ENCODE measurements around the gene AQR. TPM values are rescaled to one million over a fixed set of nuclear protein-coding genes. Genes with fewer than 3 reads are reported as not detected.
A peak's percentile ranks its signal among the peaks of the same experiment; 100 is the strongest.

Gene AQR
- total and polyA plus RNA-seq, 2 of the 4 experiments (the other 2 are of a cell fraction): 17.9 to 29.6 TPM

DNA sequence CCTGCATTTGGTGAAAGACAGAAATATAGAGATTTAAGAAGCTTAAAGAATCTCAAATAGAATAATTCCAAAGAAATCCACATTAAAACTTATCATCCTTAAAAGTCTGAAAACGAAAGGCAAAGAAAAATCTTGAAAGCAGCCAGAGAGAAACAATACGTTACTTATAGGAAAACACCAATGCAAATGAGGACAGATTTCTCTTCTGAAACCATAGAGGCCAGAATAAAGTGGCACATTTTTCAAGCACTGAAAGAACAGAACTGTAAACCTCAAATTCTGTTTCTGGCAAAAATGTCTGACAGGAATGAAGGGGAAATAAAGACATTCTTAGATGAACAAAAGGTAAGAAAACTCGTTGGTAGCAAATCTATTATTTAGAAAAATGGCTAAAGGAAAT is 160.4 kb downstream of the AQR start:
- DNase-seq (no peak), ATAC-seq (ENCODE audit: low read depth) (no peak)
- Histone ChIP-seq H3K23ac (ENCODE audit: low read depth, low read length) (no peak overlapping the region), H3K27me3 (ENCODE audit: control insufficient read depth, insufficient read depth, low read length) (no peaks in the 10 kb centered on the region), H3K4me2 (ENCODE audit: low read depth, low read length) (no peak overlapping the region), H4K5ac (ENCODE audit: low read depth, low read length) (no peak overlapping the region), H2AK5ac (ENCODE audit: low read depth, low read length) (no peak overlapping the region), H2AK9ac (replicated peaks; ENCODE audit: low read depth, low read length, poor library complexity) (no peak overlapping the region), H2AFZ (replicated peaks; ENCODE audit: low read length, poor library complexity) (no peak overlapping the region), H3K18ac (ENCODE audit: low read depth, low read length) (peak overlapping the region; percentile 6; the same call in 1 of the 2 replicates), H3K4ac (ENCODE audit: low read depth, low read length) (peak overlapping the region; percentile 52; the same call in 1 of the 2 replicates), H3K9me1 (ENCODE audit: insufficient read depth, low read length) (peaks cover 13% of the 10 kb centered on the region), H4K91ac (ENCODE audit: insufficient read depth, low read depth, low read length) (no peak overlapping the region), H3K27ac (ENCODE audit: insufficient read depth, low read length) (no peak overlapping the region), H4K20me1 (ENCODE audit: insufficient read depth, low read length) (no peaks in the 10 kb centered on the region), H3K4me1 (ENCODE audit: control insufficient read depth, insufficient read depth, low read length) (peaks cover 23% of the 10 kb centered on the region), H3K56ac (ENCODE audit: extremely low read depth, insufficient read depth, low read length) (no peak overlapping the region; the same call in 1 of the 2 replicates), H3K14ac (replicated peaks; ENCODE audit: low read depth, low read length) (0 out of 2 replicates have a peak overlapping the region, but pooled peaks have one; percentile 54), H2BK120ac (ENCODE audit: low read depth, low read length) (peak overlapping the region; percentile 52; the same call in 1 of the 2 replicates), H2BK20ac (ENCODE audit: low read depth, low read length) (0 out of 2 replicates have a peak overlapping the region, but pooled peaks have one; percentile 25), H3K36me3 (ENCODE audit: control insufficient read depth, insufficient read depth, low read length) (no peaks in the 10 kb centered on the region), H3K9me3 (ENCODE audit: control insufficient read depth, insufficient read depth, low read length) (no peaks in the 10 kb centered on the region), H3K4me3 (ENCODE audit: insufficient read depth, low read depth, low read length) (no peak overlapping the region), H2BK15ac (ENCODE audit: low read depth, low read length) (peak overlapping the region; percentile 90; the same call in 1 of the 3 replicates), H3K79me1 (ENCODE audit: low read depth in 1 of 2, low read length in 2 of 2) (peaks cover 0 to 3% of the 10 kb centered on the region in 2 experiments; a peak in 1 of 4 replicates), H2BK5ac (ENCODE audit: low read depth, low read length, poor library complexity, severe bottlenecking) (peak overlapping the region; percentile 56), H4K8ac (ENCODE audit: low read depth in 2 of 2, low read length in 2 of 2) (0 out of 4 replicates have a peak overlapping the region, but pooled peaks of 1 of the 2 experiments have one; percentile 55), H3K9ac (ENCODE audit: low read depth, low read length) (no peak overlapping the region)
- BruUV-seq (replicated peaks): no TSS peak
- POLR2A ChIA-PET (ENCODE audit: unreplicated experiment): no interaction called here
- TF ChIP-seq BHLHE40 (IDR thresholded peaks at IDR 0.05; ENCODE audit: low read depth, low read length) (no peak), NFE2L2 (IDR thresholded peaks at IDR 0.05; ENCODE audit: low read depth, low read length) (no peak), RFX5 (IDR thresholded peaks at IDR 0.05; ENCODE audit: low read depth, low read length) (no peak), MAZ (IDR thresholded peaks at IDR 0.05; ENCODE audit: borderline replicate concordance, low read depth, low read length) (no peak), RCOR1 (IDR thresholded peaks at IDR 0.05; ENCODE audit: insufficient replicate concordance, low read length) (no peak), ELK1 (IDR thresholded peaks at IDR 0.05; ENCODE audit: borderline replicate concordance, low read depth, low read length) (no peak), MXI1 (IDR thresholded peaks at IDR 0.05; ENCODE audit: borderline replicate concordance, low read depth, low read length) (no peak), CHD1 (IDR thresholded peaks at IDR 0.05; ENCODE audit: low read depth, low read length) (no peak), MAFK (IDR thresholded peaks at IDR 0.05; ENCODE audit: low read depth, low read length) (no peak), RAD21 (IDR thresholded peaks at IDR 0.05; ENCODE audit: low read length) (no peak)
- TF ChIP-seq, protein P1, sequence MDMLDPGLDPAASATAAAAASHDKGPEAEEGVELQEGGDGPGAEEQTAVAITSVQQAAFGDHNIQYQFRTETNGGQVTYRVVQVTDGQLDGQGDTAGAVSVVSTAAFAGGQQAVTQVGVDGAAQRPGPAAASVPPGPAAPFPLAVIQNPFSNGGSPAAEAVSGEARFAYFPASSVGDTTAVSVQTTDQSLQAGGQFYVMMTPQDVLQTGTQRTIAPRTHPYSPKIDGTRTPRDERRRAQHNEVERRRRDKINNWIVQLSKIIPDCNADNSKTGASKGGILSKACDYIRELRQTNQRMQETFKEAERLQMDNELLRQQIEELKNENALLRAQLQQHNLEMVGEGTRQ (IDR thresholded peaks at IDR 0.05; ENCODE audit: low read depth, low read length): no peak
- dilution Hi-C loops (cut with HindIII; ENCODE audit: low sequenced_read_pairs, unreplicated experiment): no loop called here
- intact Hi-C loops (cut with micrococcal nuclease): no loop called here
- in situ Hi-C loops (cut with MboI; ENCODE audit: low sequenced_read_pairs): no loop called here
- WGBS, 2 experiments (ENCODE audit: extremely low coverage in 2 of 2, insufficient read length in 1 of 2): no CpG with 5 or more reads among the region's 3 CpGs
- CTCF ChIA-PET: interaction anchor here (0.7 kb wide), 1 partner anchor 773 kb away, joined by 3 read pairs; no protein-coding TSS in a partner anchor

Measured in IMR-90 (cell line).